ENCODE results near the gene PGLYRP4.

PGLYRP4 gene

GRCh38 chr1:153371231-153371630 lies 22.6 kb upstream of the PGLYRP4 start:
- Histone ChIP-seq H3K79me2 (ENCODE audit: insufficient read depth, low read length) (no peaks in the 10 kb centered on the region), H3K27me3 (ENCODE audit: insufficient read depth, low read length, poor library complexity) (peaks cover 16% of the 10 kb centered on the region), H3K36me3 (ENCODE audit: insufficient read depth, low read length) (no peaks in the 10 kb centered on the region), H3K9me3 (ENCODE audit: insufficient read depth, low read length, severe bottlenecking) (no peaks in the 10 kb centered on the region), H3K4me3 (ENCODE audit: low read depth in 1 of 2, low read length in 2 of 2) (no peak overlapping the region), H4K20me1 (ENCODE audit: insufficient read depth, low read length) (0 out of 2 replicates have a peak, but pooled peaks cover 4% of the 10 kb centered on the region), H3K9ac (ENCODE audit: low read depth, low read length) (no peak overlapping the region), H3K27ac (ENCODE audit: low read length) (no peak overlapping the region), H3K4me2 (ENCODE audit: insufficient read depth, low read length) (no peak overlapping the region), H3K4me1 (ENCODE audit: insufficient read depth, low read length) (no peaks in the 10 kb centered on the region), H2AFZ (ENCODE audit: low read depth, low read length) (no peak overlapping the region)
- no peak for TF ChIP-seq EZH2 (IDR thresholded peaks at IDR 0.05; ENCODE audit: borderline replicate concordance, low read depth, low read length, severe bottlenecking)
- TF ChIP-seq CTCF (IDR thresholded peaks at IDR 0.05; ENCODE audit: borderline replicate concordance, extremely low read depth, low read length, poor library complexity, severe bottlenecking), result no peak
- ATAC-seq (ENCODE audit: insufficient read depth, low read depth) (no peak), DNase-seq (no peak)

GRCh38 chr1:153370146-153370545 lies 21.5 kb upstream of the PGLYRP4 start:
- Histone ChIP-seq H3K4me2 (ENCODE audit: insufficient read depth, low read length) (no peak overlapping the region), H4K20me1 (ENCODE audit: insufficient read depth, low read length) (0 out of 2 replicates have a peak, but pooled peaks cover 4% of the 10 kb centered on the region), H3K27me3 (ENCODE audit: insufficient read depth, low read length, poor library complexity) (peaks cover 24% of the 10 kb centered on the region), H3K4me1 (ENCODE audit: insufficient read depth, low read length) (no peaks in the 10 kb centered on the region), H3K79me2 (ENCODE audit: insufficient read depth, low read length) (no peaks in the 10 kb centered on the region), H3K9ac (ENCODE audit: low read depth, low read length) (no peak overlapping the region), H2AFZ (ENCODE audit: low read depth, low read length) (no peak overlapping the region), H3K4me3 (ENCODE audit: low read depth in 1 of 2, low read length in 2 of 2) (no peak overlapping the region), H3K27ac (ENCODE audit: low read length) (no peak overlapping the region), H3K36me3 (ENCODE audit: insufficient read depth, low read length) (no peaks in the 10 kb centered on the region), H3K9me3 (ENCODE audit: insufficient read depth, low read length, severe bottlenecking) (no peaks in the 10 kb centered on the region)
- ATAC-seq (ENCODE audit: insufficient read depth, low read depth) (no peak), DNase-seq (no peak)
- no peak for TF ChIP-seq CTCF (IDR thresholded peaks at IDR 0.05; ENCODE audit: borderline replicate concordance, extremely low read depth, low read length, poor library complexity, severe bottlenecking)

GRCh38 chr1:153368495-153368894 lies 19.9 kb upstream of the PGLYRP4 start:
- Histone ChIP-seq H3K9ac (ENCODE audit: low read depth, low read length) (no peak overlapping the region), H3K36me3 (ENCODE audit: insufficient read depth, low read length) (no peaks in the 10 kb centered on the region), H4K20me1 (ENCODE audit: insufficient read depth, low read length) (no peaks in the 10 kb centered on the region), H3K4me2 (ENCODE audit: insufficient read depth, low read length) (no peak overlapping the region), H3K4me1 (ENCODE audit: insufficient read depth, low read length) (no peaks in the 10 kb centered on the region), H2AFZ (ENCODE audit: low read depth, low read length) (no peak overlapping the region), H3K9me3 (ENCODE audit: insufficient read depth, low read length, severe bottlenecking) (no peaks in the 10 kb centered on the region), H3K27me3 (ENCODE audit: insufficient read depth, low read length, poor library complexity) (peaks cover 23% of the 10 kb centered on the region), H3K4me3 (ENCODE audit: low read depth in 1 of 2, low read length in 2 of 2) (no peak overlapping the region), H3K27ac (ENCODE audit: low read length) (no peak overlapping the region), H3K79me2 (ENCODE audit: insufficient read depth, low read length) (no peaks in the 10 kb centered on the region)
- ATAC-seq (ENCODE audit: insufficient read depth, low read depth) (no peak), DNase-seq (no peak)
- TF ChIP-seq CTCF (IDR thresholded peaks at IDR 0.05; ENCODE audit: borderline replicate concordance, extremely low read depth, low read length, poor library complexity, severe bottlenecking) (no peak), EZH2 (IDR thresholded peaks at IDR 0.05; ENCODE audit: borderline replicate concordance, low read depth, low read length, severe bottlenecking) (no peak)

- H3K27ac ChIP-seq (ENCODE audit: low read length), result no peak overlapping the region
- DNase-seq (no peak), ATAC-seq (ENCODE audit: insufficient read depth, low read depth) (no peak)
- peaks cover 32% of the 10 kb centered on the region for H3K27me3 ChIP-seq (ENCODE audit: insufficient read depth, low read length, poor library complexity)
- no peak overlapping the region for H3K4me2 ChIP-seq (ENCODE audit: insufficient read depth, low read length)
- no peaks in the 10 kb centered on the region for H3K36me3 ChIP-seq (ENCODE audit: insufficient read depth, low read length)
- no peaks in the 10 kb centered on the region for H3K79me2 ChIP-seq (ENCODE audit: insufficient read depth, low read length)
- H4K20me1 ChIP-seq (ENCODE audit: insufficient read depth, low read length), result no peaks in the 10 kb centered on the region
- no peak overlapping the region for H2AFZ ChIP-seq (ENCODE audit: low read depth, low read length)
- H3K4me3 ChIP-seq (ENCODE audit: low read depth in 1 of 2, low read length in 2 of 2), result no peak overlapping the region
- H3K4me1 ChIP-seq (ENCODE audit: insufficient read depth, low read length), result no peaks in the 10 kb centered on the region
- no peaks in the 10 kb centered on the region for H3K9me3 ChIP-seq (ENCODE audit: insufficient read depth, low read length, severe bottlenecking)
- TF ChIP-seq EZH2 (IDR thresholded peaks at IDR 0.05; ENCODE audit: borderline replicate concordance, low read depth, low read length, severe bottlenecking) (no peak), CTCF (IDR thresholded peaks at IDR 0.05; ENCODE audit: borderline replicate concordance, extremely low read depth, low read length, poor library complexity, severe bottlenecking) (no peak)
- H3K9ac ChIP-seq (ENCODE audit: low read depth, low read length), result no peak overlapping the region
These were observed 18.4 kb upstream of the PGLYRP4 start for GRCh38 chr1:153367090-153367489.
